ENCODE results near the gene SH2D7. TPM values are rescaled to one million over a fixed set of nuclear protein-coding genes. Genes with fewer than 3 reads are reported as not detected.

The SH2D7 gene
- total RNA-seq, 1 experiment from 2014 or later = not detected

DNA sequence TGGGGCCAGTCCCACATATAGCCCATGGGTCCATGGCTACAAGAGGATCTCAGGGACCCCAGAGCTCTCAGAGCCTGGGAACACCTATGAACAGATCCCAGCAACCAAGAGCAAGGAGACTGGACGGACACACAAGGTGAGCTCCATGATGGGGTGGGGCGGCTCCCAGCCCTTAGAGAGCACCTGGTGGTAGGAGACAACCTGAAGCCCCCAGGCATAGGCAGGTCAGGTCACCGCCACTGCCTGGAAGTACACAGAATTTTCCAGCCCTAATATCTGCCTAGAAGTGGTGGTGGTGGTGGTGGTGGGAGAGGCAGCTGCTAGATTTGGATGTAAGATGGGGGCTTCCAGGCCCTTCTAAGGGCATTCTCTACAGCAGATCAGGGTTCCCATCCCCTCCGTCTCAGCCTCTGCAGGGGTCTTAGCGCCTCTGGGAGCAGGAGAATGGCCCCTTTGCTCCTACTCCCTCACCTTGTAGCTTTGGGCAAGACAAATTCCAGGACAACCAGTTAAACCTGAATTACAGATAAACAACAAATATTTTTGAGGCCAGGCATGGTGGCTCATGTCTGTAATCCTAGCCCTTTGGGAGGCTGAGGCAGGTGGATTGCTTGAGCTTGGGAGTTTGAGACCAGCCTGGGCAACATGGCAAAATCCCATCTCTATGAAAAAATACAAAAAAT is 9.2 kb downstream of the SH2D7 start:
- no peak for TF ChIP-seq GTF2I (CRISPR knock-in tag; conservative IDR thresholded peaks at IDR 0.05)
- TF ChIP-seq KAT7 (CRISPR knock-in tag; IDR thresholded peaks at IDR 0.05; ENCODE audit: borderline replicate concordance) = no peak
- no peak for TF ChIP-seq NR2C2 (CRISPR knock-in tag; IDR thresholded peaks at IDR 0.05)
- TF ChIP-seq, protein P1, sequence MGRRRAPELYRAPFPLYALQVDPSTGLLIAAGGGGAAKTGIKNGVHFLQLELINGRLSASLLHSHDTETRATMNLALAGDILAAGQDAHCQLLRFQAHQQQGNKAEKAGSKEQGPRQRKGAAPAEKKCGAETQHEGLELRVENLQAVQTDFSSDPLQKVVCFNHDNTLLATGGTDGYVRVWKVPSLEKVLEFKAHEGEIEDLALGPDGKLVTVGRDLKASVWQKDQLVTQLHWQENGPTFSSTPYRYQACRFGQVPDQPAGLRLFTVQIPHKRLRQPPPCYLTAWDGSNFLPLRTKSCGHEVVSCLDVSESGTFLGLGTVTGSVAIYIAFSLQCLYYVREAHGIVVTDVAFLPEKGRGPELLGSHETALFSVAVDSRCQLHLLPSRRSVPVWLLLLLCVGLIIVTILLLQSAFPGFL (CRISPR knock-in tag; IDR thresholded peaks at IDR 0.05; ENCODE audit: borderline replicate concordance) = no peak
- no peak for TF ChIP-seq MYBL2 (CRISPR knock-in tag; IDR thresholded peaks at IDR 0.05)
- TF ChIP-seq, protein P2, sequence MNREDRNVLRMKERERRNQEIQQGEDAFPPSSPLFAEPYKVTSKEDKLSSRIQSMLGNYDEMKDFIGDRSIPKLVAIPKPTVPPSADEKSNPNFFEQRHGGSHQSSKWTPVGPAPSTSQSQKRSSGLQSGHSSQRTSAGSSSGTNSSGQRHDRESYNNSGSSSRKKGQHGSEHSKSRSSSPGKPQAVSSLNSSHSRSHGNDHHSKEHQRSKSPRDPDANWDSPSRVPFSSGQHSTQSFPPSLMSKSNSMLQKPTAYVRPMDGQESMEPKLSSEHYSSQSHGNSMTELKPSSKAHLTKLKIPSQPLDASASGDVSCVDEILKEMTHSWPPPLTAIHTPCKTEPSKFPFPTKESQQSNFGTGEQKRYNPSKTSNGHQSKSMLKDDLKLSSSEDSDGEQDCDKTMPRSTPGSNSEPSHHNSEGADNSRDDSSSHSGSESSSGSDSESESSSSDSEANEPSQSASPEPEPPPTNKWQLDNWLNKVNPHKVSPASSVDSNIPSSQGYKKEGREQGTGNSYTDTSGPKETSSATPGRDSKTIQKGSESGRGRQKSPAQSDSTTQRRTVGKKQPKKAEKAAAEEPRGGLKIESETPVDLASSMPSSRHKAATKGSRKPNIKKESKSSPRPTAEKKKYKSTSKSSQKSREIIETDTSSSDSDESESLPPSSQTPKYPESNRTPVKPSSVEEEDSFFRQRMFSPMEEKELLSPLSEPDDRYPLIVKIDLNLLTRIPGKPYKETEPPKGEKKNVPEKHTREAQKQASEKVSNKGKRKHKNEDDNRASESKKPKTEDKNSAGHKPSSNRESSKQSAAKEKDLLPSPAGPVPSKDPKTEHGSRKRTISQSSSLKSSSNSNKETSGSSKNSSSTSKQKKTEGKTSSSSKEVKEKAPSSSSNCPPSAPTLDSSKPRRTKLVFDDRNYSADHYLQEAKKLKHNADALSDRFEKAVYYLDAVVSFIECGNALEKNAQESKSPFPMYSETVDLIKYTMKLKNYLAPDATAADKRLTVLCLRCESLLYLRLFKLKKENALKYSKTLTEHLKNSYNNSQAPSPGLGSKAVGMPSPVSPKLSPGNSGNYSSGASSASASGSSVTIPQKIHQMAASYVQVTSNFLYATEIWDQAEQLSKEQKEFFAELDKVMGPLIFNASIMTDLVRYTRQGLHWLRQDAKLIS (CRISPR knock-in tag; IDR thresholded peaks at IDR 0.05; ENCODE audit: borderline replicate concordance) = no peak
- TF ChIP-seq, protein P3, sequence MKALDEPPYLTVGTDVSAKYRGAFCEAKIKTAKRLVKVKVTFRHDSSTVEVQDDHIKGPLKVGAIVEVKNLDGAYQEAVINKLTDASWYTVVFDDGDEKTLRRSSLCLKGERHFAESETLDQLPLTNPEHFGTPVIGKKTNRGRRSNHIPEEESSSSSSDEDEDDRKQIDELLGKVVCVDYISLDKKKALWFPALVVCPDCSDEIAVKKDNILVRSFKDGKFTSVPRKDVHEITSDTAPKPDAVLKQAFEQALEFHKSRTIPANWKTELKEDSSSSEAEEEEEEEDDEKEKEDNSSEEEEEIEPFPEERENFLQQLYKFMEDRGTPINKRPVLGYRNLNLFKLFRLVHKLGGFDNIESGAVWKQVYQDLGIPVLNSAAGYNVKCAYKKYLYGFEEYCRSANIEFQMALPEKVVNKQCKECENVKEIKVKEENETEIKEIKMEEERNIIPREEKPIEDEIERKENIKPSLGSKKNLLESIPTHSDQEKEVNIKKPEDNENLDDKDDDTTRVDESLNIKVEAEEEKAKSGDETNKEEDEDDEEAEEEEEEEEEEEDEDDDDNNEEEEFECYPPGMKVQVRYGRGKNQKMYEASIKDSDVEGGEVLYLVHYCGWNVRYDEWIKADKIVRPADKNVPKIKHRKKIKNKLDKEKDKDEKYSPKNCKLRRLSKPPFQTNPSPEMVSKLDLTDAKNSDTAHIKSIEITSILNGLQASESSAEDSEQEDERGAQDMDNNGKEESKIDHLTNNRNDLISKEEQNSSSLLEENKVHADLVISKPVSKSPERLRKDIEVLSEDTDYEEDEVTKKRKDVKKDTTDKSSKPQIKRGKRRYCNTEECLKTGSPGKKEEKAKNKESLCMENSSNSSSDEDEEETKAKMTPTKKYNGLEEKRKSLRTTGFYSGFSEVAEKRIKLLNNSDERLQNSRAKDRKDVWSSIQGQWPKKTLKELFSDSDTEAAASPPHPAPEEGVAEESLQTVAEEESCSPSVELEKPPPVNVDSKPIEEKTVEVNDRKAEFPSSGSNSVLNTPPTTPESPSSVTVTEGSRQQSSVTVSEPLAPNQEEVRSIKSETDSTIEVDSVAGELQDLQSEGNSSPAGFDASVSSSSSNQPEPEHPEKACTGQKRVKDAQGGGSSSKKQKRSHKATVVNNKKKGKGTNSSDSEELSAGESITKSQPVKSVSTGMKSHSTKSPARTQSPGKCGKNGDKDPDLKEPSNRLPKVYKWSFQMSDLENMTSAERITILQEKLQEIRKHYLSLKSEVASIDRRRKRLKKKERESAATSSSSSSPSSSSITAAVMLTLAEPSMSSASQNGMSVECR (CRISPR knock-in tag; IDR thresholded peaks at IDR 0.05; ENCODE audit: borderline replicate concordance) = no peak
- TF ChIP-seq JAZF1 (CRISPR knock-in tag; IDR thresholded peaks at IDR 0.05) = no peak
- TF ChIP-seq, protein P4, sequence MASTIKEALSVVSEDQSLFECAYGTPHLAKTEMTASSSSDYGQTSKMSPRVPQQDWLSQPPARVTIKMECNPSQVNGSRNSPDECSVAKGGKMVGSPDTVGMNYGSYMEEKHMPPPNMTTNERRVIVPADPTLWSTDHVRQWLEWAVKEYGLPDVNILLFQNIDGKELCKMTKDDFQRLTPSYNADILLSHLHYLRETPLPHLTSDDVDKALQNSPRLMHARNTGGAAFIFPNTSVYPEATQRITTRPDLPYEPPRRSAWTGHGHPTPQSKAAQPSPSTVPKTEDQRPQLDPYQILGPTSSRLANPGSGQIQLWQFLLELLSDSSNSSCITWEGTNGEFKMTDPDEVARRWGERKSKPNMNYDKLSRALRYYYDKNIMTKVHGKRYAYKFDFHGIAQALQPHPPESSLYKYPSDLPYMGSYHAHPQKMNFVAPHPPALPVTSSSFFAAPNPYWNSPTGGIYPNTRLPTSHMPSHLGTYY (CRISPR knock-in tag; IDR thresholded peaks at IDR 0.05) = no peak
- no peak for TF ChIP-seq FOXK1 (CRISPR knock-in tag; IDR thresholded peaks at IDR 0.05)
- TF ChIP-seq NFATC4 (CRISPR knock-in tag; IDR thresholded peaks at IDR 0.05) = no peak
- TF ChIP-seq, protein P5, sequence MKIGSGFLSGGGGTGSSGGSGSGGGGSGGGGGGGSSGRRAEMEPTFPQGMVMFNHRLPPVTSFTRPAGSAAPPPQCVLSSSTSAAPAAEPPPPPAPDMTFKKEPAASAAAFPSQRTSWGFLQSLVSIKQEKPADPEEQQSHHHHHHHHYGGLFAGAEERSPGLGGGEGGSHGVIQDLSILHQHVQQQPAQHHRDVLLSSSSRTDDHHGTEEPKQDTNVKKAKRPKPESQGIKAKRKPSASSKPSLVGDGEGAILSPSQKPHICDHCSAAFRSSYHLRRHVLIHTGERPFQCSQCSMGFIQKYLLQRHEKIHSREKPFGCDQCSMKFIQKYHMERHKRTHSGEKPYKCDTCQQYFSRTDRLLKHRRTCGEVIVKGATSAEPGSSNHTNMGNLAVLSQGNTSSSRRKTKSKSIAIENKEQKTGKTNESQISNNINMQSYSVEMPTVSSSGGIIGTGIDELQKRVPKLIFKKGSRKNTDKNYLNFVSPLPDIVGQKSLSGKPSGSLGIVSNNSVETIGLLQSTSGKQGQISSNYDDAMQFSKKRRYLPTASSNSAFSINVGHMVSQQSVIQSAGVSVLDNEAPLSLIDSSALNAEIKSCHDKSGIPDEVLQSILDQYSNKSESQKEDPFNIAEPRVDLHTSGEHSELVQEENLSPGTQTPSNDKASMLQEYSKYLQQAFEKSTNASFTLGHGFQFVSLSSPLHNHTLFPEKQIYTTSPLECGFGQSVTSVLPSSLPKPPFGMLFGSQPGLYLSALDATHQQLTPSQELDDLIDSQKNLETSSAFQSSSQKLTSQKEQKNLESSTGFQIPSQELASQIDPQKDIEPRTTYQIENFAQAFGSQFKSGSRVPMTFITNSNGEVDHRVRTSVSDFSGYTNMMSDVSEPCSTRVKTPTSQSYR (CRISPR knock-in tag; IDR thresholded peaks at IDR 0.05) = no peak
- TF ChIP-seq ZNF219 (CRISPR knock-in tag; IDR thresholded peaks at IDR 0.05; ENCODE audit: borderline replicate concordance) = no peak
- no peak for TF ChIP-seq EMX1 (CRISPR knock-in tag; IDR thresholded peaks at IDR 0.05)
- TF ChIP-seq, protein P6, sequence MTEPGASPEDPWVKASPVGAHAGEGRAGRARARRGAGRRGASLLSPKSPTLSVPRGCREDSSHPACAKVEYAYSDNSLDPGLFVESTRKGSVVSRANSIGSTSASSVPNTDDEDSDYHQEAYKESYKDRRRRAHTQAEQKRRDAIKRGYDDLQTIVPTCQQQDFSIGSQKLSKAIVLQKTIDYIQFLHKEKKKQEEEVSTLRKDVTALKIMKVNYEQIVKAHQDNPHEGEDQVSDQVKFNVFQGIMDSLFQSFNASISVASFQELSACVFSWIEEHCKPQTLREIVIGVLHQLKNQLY (CRISPR knock-in tag; IDR thresholded peaks at IDR 0.05) = no peak
- TF ChIP-seq SMAD3 (CRISPR knock-in tag; IDR thresholded peaks at IDR 0.05; ENCODE audit: borderline replicate concordance) = no peak
- no peak for TF ChIP-seq OVOL2 (CRISPR knock-in tag; IDR thresholded peaks at IDR 0.05; ENCODE audit: borderline replicate concordance)
- H3K9me3 Mint-ChIP-seq = no peaks in the 10 kb centered on the region
- H3K27ac Mint-ChIP-seq = no peak overlapping the region
- no peak overlapping the region for H3K4me3 Mint-ChIP-seq
- peaks cover 6% of the 10 kb centered on the region; the same call in 1 of the 2 replicates for H3K36me3 Mint-ChIP-seq
- ATAC-seq (no peak), DNase-seq (ENCODE audit: low spot score) (no peak)
- CTCF ChIA-PET = interaction anchor here (0.5 to 1.8 kb wide), 4 partner anchors 14 to 367 kb away, joined by 3 to 6 read pairs (median 4); no protein-coding TSS in a partner anchor
- POLR2A ChIA-PET = no interaction called here
- no peaks in the 10 kb centered on the region; the same call in 1 of the 2 replicates for H3K27me3 Mint-ChIP-seq (ENCODE audit: low read depth)
- H3K4me1 Mint-ChIP-seq = no peaks in the 10 kb centered on the region
